Thyroid gland (tissue), 4 donors: Measurements from ENCODE around the gene RRP1B.

Experiments used
- POLR2A ChIP-seq, 2 donors: fragments of 450-650 bp; IDR thresholded peaks; one replicate each; pipeline ENCODE4 v1.6.1; 2017; ENCODE audit warnings: antibody characterized with exemption in 2 of 2, mild to moderate bottlenecking in 2 of 2, moderate library complexity in 1 of 2
- TF ChIP-seq, protein P1 (sequence below), 6 experiments: fragments of 200-600 bp in 3 of 6; fragments of 450-650 bp in 3 of 6; sonication (generic) in 3 of 6; IDR thresholded peaks; one replicate each; pipeline ENCODE4 v1.5.1; 2016 to 2019; ENCODE audit warnings: antibody characterized with exemption in 6 of 6, mild to moderate bottlenecking in 2 of 6, inconsistent platforms in 1 of 6, moderate library complexity in 1 of 6

DNA sequence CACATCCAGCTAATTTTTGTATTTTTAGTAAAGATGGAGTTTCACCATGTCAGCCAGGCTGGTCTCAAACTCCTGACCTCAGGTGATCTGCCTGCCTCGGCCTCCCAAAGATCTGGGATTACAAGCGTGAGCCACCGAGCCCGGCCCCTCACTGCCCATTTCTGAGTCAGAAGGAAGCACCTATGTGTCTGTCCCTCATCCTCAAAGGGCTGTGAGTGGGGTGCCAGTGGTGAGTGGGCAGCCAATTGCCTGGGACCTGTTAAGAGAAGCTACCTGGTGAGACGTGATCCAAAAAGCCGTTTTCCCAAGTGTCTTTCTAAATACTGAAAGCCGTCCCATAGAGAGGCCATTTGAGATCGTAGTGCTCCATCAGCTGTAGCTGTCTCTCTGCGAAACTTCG, 32.4 kb downstream of the RRP1B start:
- TF ChIP-seq, protein P1, sequence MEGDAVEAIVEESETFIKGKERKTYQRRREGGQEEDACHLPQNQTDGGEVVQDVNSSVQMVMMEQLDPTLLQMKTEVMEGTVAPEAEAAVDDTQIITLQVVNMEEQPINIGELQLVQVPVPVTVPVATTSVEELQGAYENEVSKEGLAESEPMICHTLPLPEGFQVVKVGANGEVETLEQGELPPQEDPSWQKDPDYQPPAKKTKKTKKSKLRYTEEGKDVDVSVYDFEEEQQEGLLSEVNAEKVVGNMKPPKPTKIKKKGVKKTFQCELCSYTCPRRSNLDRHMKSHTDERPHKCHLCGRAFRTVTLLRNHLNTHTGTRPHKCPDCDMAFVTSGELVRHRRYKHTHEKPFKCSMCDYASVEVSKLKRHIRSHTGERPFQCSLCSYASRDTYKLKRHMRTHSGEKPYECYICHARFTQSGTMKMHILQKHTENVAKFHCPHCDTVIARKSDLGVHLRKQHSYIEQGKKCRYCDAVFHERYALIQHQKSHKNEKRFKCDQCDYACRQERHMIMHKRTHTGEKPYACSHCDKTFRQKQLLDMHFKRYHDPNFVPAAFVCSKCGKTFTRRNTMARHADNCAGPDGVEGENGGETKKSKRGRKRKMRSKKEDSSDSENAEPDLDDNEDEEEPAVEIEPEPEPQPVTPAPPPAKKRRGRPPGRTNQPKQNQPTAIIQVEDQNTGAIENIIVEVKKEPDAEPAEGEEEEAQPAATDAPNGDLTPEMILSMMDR (IDR thresholded peaks at IDR 0.05), result no peak
- TF ChIP-seq POLR2A (IDR thresholded peaks at IDR 0.05), result no peak
